HepG2 (cell line): ENCODE measurements around the gene EFCAB14. TPM values are rescaled to one million over a fixed set of nuclear protein-coding genes. Genes with fewer than 3 reads are reported as not detected.

ENCODE experiments used
- ARNTL ChIP-seq: sonication (generic); formaldehyde crosslinking; IDR thresholded peaks from 2 replicates; pipeline ENCODE4 v1.4.0; 2020; ENCODE audit warnings: mild to moderate bottlenecking, missing genetic modification reagents
- DNMT3B ChIP-seq: conservative IDR thresholded peaks from 2 replicates; pipeline ENCODE4 v1.6.1; 2016; ENCODE audit warnings: missing biosample characterization, control low read depth
- EEA1 ChIP-seq: sonication (generic); formaldehyde crosslinking; IDR thresholded peaks from 2 replicates; pipeline ENCODE4 v1.5.1; 2020; ENCODE audit warnings: mild to moderate bottlenecking, missing genetic modification reagents, borderline replicate concordance
- ERF ChIP-seq: IDR thresholded peaks from 2 replicates; pipeline ENCODE4 v1.6.1; 2018; ENCODE audit warnings: missing biosample characterization, missing genetic modification reagents
- FOXO4 ChIP-seq: sonication (generic); formaldehyde crosslinking; conservative IDR thresholded peaks from 2 replicates; pipeline ENCODE4 v1.8.1; 2023; ENCODE audit warnings: missing genetic modification reagents
- GPBP1L1 ChIP-seq: sonication (generic); formaldehyde crosslinking; IDR thresholded peaks from 2 replicates; pipeline ENCODE4 v1.5.0; 2020; ENCODE audit warnings: mild to moderate bottlenecking, missing genetic modification reagents
- HDAC6 ChIP-seq: fragments of 200-600 bp; sonication (generic); IDR thresholded peaks from 2 replicates; pipeline ENCODE4 v1.7.0; 2017; ENCODE audit warnings: mild to moderate bottlenecking, antibody characterized with exemption, low read length, low read depth
- KLF15 ChIP-seq: sonication (generic); formaldehyde crosslinking; IDR thresholded peaks from 2 replicates; pipeline ENCODE4 v1.8.1; 2023; ENCODE audit warnings: borderline replicate concordance, mild to moderate bottlenecking, inconsistent platforms, missing genetic modification reagents, mixed read lengths
- MYNN ChIP-seq: sonication (generic); formaldehyde crosslinking; IDR thresholded peaks from 2 replicates; pipeline ENCODE4 v1.4.0; 2020; ENCODE audit warnings: mild to moderate bottlenecking, low read depth, missing genetic modification reagents
- ONECUT2 ChIP-seq: sonication (generic); formaldehyde crosslinking; IDR thresholded peaks from 2 replicates; pipeline ENCODE4 v1.4.0; 2020; ENCODE audit warnings: missing genetic modification reagents
- SIN3A ChIP-seq: IDR thresholded peaks from 2 replicates; pipeline ENCODE4 v1.6.1; 2011; ENCODE audit warnings: low read depth, mild to moderate bottlenecking, control low read depth, low read length, borderline replicate concordance
- SMARCE1 ChIP-seq: fragments of 450-650 bp; IDR thresholded peaks from 2 replicates; pipeline ENCODE4 v1.6.1; 2017; ENCODE audit warnings: borderline replicate concordance
- THAP11 ChIP-seq: IDR thresholded peaks from 2 replicates; pipeline ENCODE4 v1.6.1; 2016; ENCODE audit warnings: missing biosample characterization, missing genetic modification reagents
- ZBTB49 ChIP-seq: sonication (generic); formaldehyde crosslinking; IDR thresholded peaks from 2 replicates; pipeline ENCODE4 v1.4.0; 2020; ENCODE audit warnings: missing genetic modification reagents, borderline replicate concordance
- ZC3H13 ChIP-seq: sonication (generic); formaldehyde crosslinking; IDR thresholded peaks from 2 replicates; pipeline ENCODE4 v1.8.1; 2023; ENCODE audit warnings: mild to moderate bottlenecking, missing genetic modification reagents, moderate library complexity
- ZFP90 ChIP-seq: sonication (generic); formaldehyde crosslinking; IDR thresholded peaks from 2 replicates; pipeline ENCODE4 v1.8.0; 2022; ENCODE audit warnings: missing genetic modification reagents, mild to moderate bottlenecking, inconsistent platforms, borderline replicate concordance
- ZNF20 ChIP-seq: sonication (generic); formaldehyde crosslinking; IDR thresholded peaks from 2 replicates; pipeline ENCODE4 v1.4.0; 2020; ENCODE audit warnings: mild to moderate bottlenecking, moderate library complexity, missing genetic modification reagents
- ZNF207 ChIP-seq: fragments of 450-650 bp; IDR thresholded peaks from 2 replicates; pipeline ENCODE4 v1.6.1; 2016; ENCODE audit warnings: antibody characterized with exemption, borderline replicate concordance
- ZNF232 ChIP-seq: sonication (generic); formaldehyde crosslinking; IDR thresholded peaks from 2 replicates; pipeline ENCODE4 v1.4.0; 2020; ENCODE audit warnings: missing genetic modification reagents, borderline replicate concordance
- ZNF333 ChIP-seq: sonication (generic); formaldehyde crosslinking; IDR thresholded peaks from 2 replicates; pipeline ENCODE4 v1.4.0; 2020; ENCODE audit warnings: mild to moderate bottlenecking, missing genetic modification reagents, borderline replicate concordance
- ZNF441 ChIP-seq: sonication (generic); formaldehyde crosslinking; IDR thresholded peaks from 2 replicates; pipeline ENCODE4 v1.7.0; 2021; ENCODE audit warnings: missing genetic modification reagents, borderline replicate concordance
- ZNF552 ChIP-seq: sonication (generic); formaldehyde crosslinking; IDR thresholded peaks from 2 replicates; pipeline ENCODE4 v1.9.0; 2022; ENCODE audit warnings: missing genetic modification reagents, mild to moderate bottlenecking, borderline replicate concordance
- ZNF607 ChIP-seq: sonication (generic); formaldehyde crosslinking; IDR thresholded peaks from 2 replicates; pipeline ENCODE4 v1.5.1; 2020; ENCODE audit warnings: missing genetic modification reagents, mild to moderate bottlenecking, borderline replicate concordance
- ZNF670 ChIP-seq: sonication (generic); formaldehyde crosslinking; IDR thresholded peaks from 2 replicates; pipeline ENCODE4 v1.8.0; 2022; ENCODE audit warnings: mild to moderate bottlenecking, missing genetic modification reagents, borderline replicate concordance
- ZNF761 ChIP-seq: sonication (generic); formaldehyde crosslinking; conservative IDR thresholded peaks from 2 replicates; pipeline ENCODE4 v1.4.0; 2020; ENCODE audit warnings: mild to moderate bottlenecking, missing genetic modification reagents
- ZNF772 ChIP-seq: sonication (generic); formaldehyde crosslinking; IDR thresholded peaks from 2 replicates; pipeline ENCODE4 v1.5.0; 2020; ENCODE audit warnings: mild to moderate bottlenecking, missing genetic modification reagents
- ZNF816 ChIP-seq: sonication (generic); formaldehyde crosslinking; IDR thresholded peaks from 2 replicates; pipeline ENCODE4 v1.8.0; 2022; ENCODE audit warnings: missing genetic modification reagents, mild to moderate bottlenecking, borderline replicate concordance
- polyA plus RNA-seq, 8 experiments: library from polyadenylated mRNA; depleted of rRNA in 3 of 8; stranded (reverse) in 7 of 8; unstranded in 1 of 8; fragments of >200 nt; fragmentation: Illumina TruSeq in 4 of 8; extraction: Trizol in 4 of 8; gene quantifications; 2 replicates each; pipeline versions ENCODE4 v1.2.1 to v1.2.3, GENCODE V29; 2011 to 2016; ENCODE audit warnings: low read depth in 4 of 8, missing spikeins in 1 of 8, mixed read lengths in 1 of 8; ENCODE audit not compliant: insufficient read depth in 1 of 8
- total RNA-seq, 5 experiments: library from RNA; depleted of rRNA; stranded (reverse); fragments of >200 nt; fragmentation: Illumina TruSeq; extraction: Trizol; gene quantifications; 2 replicates each; pipeline ENCODE4 v1.2.3, GENCODE V29; 2016; ENCODE audit warnings: low read depth in 1 of 5

EFCAB14 gene
- total and polyA plus RNA-seq, 2 of the 13 experiments (the other 11 are each of a cell fraction or from before 2014, with no cell fraction given): 13.4 to 17.9 TPM

- peak; percentile 68 for TF ChIP-seq THAP11 (CRISPR knock-in tag)
- no peak for TF ChIP-seq ZNF333 (CRISPR knock-in tag)
- no peak for TF ChIP-seq FOXO4 (CRISPR knock-in tag)
- TF ChIP-seq ZC3H13 (CRISPR knock-in tag): no peak
- TF ChIP-seq SIN3A: no peak
- TF ChIP-seq SMARCE1: no peak
- peak; percentile 70 for TF ChIP-seq ONECUT2 (CRISPR knock-in tag)
- no peak for TF ChIP-seq ZNF761 (CRISPR knock-in tag)
- peak; percentile 83 for TF ChIP-seq ERF (CRISPR knock-in tag)
- no peak for TF ChIP-seq ZNF20 (CRISPR knock-in tag)
- TF ChIP-seq ZNF232: peak; percentile 92
- TF ChIP-seq ZNF441 (CRISPR knock-in tag): peak; percentile 80
- no peak for TF ChIP-seq EEA1 (CRISPR knock-in tag)
- no peak for TF ChIP-seq ZNF552
- peak; percentile 89 for TF ChIP-seq ZNF607
- TF ChIP-seq ARNTL: no peak
- peak; percentile 96; the same call in 1 of the 2 replicates for TF ChIP-seq ZBTB49 (CRISPR knock-in tag)
- no peak for TF ChIP-seq ZNF670
- peak; percentile 86; the same call in 1 of the 2 replicates for TF ChIP-seq DNMT3B (CRISPR knock-in tag)
- no peak for TF ChIP-seq HDAC6
- TF ChIP-seq MYNN (CRISPR knock-in tag): peak; percentile 90; the same call in 1 of the 2 replicates
- TF ChIP-seq ZNF816: 0 out of 2 replicates have a peak, but pooled peaks have one; percentile 42
- peak; percentile 54; the same call in 1 of the 2 replicates for TF ChIP-seq KLF15 (CRISPR knock-in tag)
- 0 out of 2 replicates have a peak, but pooled peaks have one; percentile 27 for TF ChIP-seq ZNF772 (CRISPR knock-in tag)
- no peak for TF ChIP-seq ZNF207
- TF ChIP-seq GPBP1L1 (CRISPR knock-in tag): no peak
- no peak for TF ChIP-seq ZFP90 (CRISPR knock-in tag)
Measured at GRCh38 chr1:46735708-46736324, 16.9 kb upstream of the EFCAB14 start (continued).
